ENCODE results near the gene ANO10.
A peak's percentile ranks its signal among the peaks of the same experiment; 100 is the strongest.

ANO10 gene

GRCh38 chr3:43409506-43409905 lies 212.3 kb downstream of the ANO10 start:
- DNase-seq = no peak

GRCh38 chr3:43406643-43407023 lies 215.2 kb downstream of the ANO10 start:
- no peak for DNase-seq

GRCh38 chr3:43405888-43406642 lies 215.7 kb downstream of the ANO10 start:
- no peak for DNase-seq

GRCh38 chr3:43400781-43401730 lies 220.8 kb downstream of the ANO10 start:
- no peak for DNase-seq

GRCh38 chr3:43400167-43400566 lies 221.6 kb downstream of the ANO10 start:
- no peak for DNase-seq

GRCh38 chr3:43399034-43399433 lies 222.8 kb downstream of the ANO10 start:
- no peak for DNase-seq

- no peak for DNase-seq
These were observed 227.7 kb downstream of the ANO10 start for GRCh38 chr3:43394041-43394554.

- DNase-seq = no peak
These were observed 230.2 kb downstream of the ANO10 start for GRCh38 chr3:43391621-43392020.

GRCh38 chr3:43390255-43390588 lies 231.6 kb downstream of the ANO10 start:
- no peak for DNase-seq

GRCh38 chr3:43389388-43390254 lies 232.2 kb downstream of the ANO10 start:
- no peak for DNase-seq

- DNase-seq = no peak
These were observed 232.9 kb downstream of the ANO10 start for GRCh38 chr3:43388915-43389314.

GRCh38 chr3:43388175-43388574 lies 233.6 kb downstream of the ANO10 start:
- no peak for DNase-seq

GRCh38 chr3:43379343-43379742 lies 242.5 kb downstream of the ANO10 start:
- DNase-seq = no peak

- peak; percentile 16 for DNase-seq
These were observed 243.5 kb downstream of the ANO10 start for GRCh38 chr3:43378066-43378935.

GRCh38 chr3:43373560-43373928 lies 248.3 kb downstream of the ANO10 start:
- no peak for DNase-seq

GRCh38 chr3:43372809-43373559 lies 248.8 kb downstream of the ANO10 start:
- no peak for DNase-seq

GRCh38 chr3:43372007-43372740 lies 249.6 kb downstream of the ANO10 start:
- DNase-seq = no peak

GRCh38 chr3:43371494-43371893 lies 250.3 kb downstream of the ANO10 start:
- DNase-seq = no peak

GRCh38 chr3:43370293-43370980 lies 251.4 kb downstream of the ANO10 start:
- DNase-seq = no peak

Data from NCI-H2029 treated with DMSO at 0.1 percent for 48 hours (cell line).